ENCODE data around the gene TMEM169. TPM values are rescaled to one million over a fixed set of nuclear protein-coding genes. Genes with fewer than 3 reads are reported as not detected.

TMEM169 gene
- total and polyA plus RNA-seq, 10 of the 15 experiments (the other 5 are each of a cell fraction or from before 2014, with no cell fraction given) = 0.23 to 3.2 (median 2.3) TPM

DNA sequence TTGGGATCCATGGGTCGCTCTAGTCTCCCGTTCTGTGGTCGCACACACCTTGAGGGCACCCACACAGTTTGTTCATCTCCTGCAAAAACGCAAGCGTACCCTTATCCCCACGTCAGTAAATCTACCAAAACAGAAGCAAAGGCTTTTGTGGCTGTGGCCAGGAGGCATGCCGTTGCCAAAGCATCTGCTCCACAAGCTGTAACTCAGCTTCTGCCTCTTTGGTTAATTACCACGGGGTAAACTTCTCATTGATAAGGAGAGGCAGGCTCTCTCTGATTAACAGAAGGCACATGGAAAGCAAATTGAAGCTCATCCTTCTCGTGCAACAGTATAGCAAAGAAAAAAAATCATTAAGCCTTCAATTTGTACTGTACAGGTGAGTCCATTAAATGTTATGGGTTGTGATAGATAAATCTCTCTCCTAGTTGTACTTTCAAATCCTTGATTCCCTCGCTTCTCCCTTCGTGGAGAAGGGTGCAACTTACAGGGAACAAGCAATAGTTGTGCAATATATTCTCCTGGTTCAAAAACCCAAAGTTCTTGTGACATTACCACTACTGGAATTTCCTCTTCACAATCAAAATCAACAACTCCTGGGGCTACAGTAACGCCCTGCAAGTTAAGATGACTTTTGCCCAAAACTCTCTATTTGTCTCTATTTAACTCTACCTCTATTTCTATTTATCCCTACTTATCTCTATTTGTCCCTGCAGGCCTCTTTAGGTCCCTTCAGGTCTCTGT lies 10.4 kb upstream of the TMEM169 start:
- Histone ChIP-seq H3K9ac (ENCODE audit: control insufficient read depth, insufficient read depth, low read length) (no peak overlapping the region), H2AFZ (ENCODE audit: control insufficient read depth, low read depth, low read length) (no peak overlapping the region), H3K36me3 (ENCODE audit: control insufficient read depth in 2 of 2, insufficient read depth in 2 of 2, low read length in 1 of 2) (no peaks in the 10 kb centered on the region; a peak in 1 of 4 replicates), H3K27me3 (replicated peaks in 1 of 2; ENCODE audit: control insufficient read depth in 2 of 2, insufficient read depth in 2 of 2, low read length in 1 of 2) (no peaks in the 10 kb centered on the region), H3K27ac (ENCODE audit: control insufficient read depth, insufficient read depth) (no peak overlapping the region), H3K4me2 (ENCODE audit: control insufficient read depth, insufficient read depth) (no peak overlapping the region), H3K79me2 (ENCODE audit: control insufficient read depth, insufficient read depth, low read length) (no peaks in the 10 kb centered on the region), H4K20me1 (ENCODE audit: control insufficient read depth, insufficient read depth) (no peaks in the 10 kb centered on the region), H3K4me3 (no peak overlapping the region), H3K9me3 (replicated peaks; ENCODE audit: control insufficient read depth, insufficient read depth, low read length) (no peaks in the 10 kb centered on the region), H3K4me1 (ENCODE audit: control insufficient read depth, insufficient read depth, low read length) (no peaks in the 10 kb centered on the region)
- no peak for DNase-seq (ENCODE audit: low read depth, low spot score)
- TF ChIP-seq, protein P1, sequence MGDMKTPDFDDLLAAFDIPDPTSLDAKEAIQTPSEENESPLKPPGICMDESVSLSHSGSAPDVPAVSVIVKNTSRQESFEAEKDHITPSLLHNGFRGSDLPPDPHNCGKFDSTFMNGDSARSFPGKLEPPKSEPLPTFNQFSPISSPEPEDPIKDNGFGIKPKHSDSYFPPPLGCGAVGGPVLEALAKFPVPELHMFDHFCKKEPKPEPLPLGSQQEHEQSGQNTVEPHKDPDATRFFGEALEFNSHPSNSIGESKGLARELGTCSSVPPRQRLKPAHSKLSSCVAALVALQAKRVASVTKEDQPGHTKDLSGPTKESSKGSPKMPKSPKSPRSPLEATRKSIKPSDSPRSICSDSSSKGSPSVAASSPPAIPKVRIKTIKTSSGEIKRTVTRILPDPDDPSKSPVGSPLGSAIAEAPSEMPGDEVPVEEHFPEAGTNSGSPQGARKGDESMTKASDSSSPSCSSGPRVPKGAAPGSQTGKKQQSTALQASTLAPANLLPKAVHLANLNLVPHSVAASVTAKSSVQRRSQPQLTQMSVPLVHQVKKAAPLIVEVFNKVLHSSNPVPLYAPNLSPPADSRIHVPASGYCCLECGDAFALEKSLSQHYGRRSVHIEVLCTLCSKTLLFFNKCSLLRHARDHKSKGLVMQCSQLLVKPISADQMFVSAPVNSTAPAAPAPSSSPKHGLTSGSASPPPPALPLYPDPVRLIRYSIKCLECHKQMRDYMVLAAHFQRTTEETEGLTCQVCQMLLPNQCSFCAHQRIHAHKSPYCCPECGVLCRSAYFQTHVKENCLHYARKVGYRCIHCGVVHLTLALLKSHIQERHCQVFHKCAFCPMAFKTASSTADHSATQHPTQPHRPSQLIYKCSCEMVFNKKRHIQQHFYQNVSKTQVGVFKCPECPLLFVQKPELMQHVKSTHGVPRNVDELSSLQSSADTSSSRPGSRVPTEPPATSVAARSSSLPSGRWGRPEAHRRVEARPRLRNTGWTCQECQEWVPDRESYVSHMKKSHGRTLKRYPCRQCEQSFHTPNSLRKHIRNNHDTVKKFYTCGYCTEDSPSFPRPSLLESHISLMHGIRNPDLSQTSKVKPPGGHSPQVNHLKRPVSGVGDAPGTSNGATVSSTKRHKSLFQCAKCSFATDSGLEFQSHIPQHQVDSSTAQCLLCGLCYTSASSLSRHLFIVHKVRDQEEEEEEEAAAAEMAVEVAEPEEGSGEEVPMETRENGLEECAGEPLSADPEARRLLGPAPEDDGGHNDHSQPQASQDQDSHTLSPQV (IDR thresholded peaks at IDR 0.05) = no peak
- TF ChIP-seq PAX5 (IDR thresholded peaks at IDR 0.05; ENCODE audit: borderline replicate concordance, low read depth, low read length) (no peak), MTA3 (IDR thresholded peaks at IDR 0.05; ENCODE audit: borderline replicate concordance, low read length) (no peak), TARDBP (IDR thresholded peaks at IDR 0.05; ENCODE audit: borderline replicate concordance) (no peak), NFYA (IDR thresholded peaks at IDR 0.05; ENCODE audit: borderline replicate concordance, low read depth, low read length) (no peak), SIN3A (IDR thresholded peaks at IDR 0.05; ENCODE audit: low read depth, low read length) (no peak), TCF3 (IDR thresholded peaks at IDR 0.05; ENCODE audit: borderline replicate concordance, insufficient read depth, low read depth, low read length) (no peak), HDAC6 (IDR thresholded peaks at IDR 0.05; ENCODE audit: unreplicated experiment) (no peak), ESRRA (IDR thresholded peaks at IDR 0.05; ENCODE audit: low read length) (no peak), ZNF622 (IDR thresholded peaks at IDR 0.05) (no peak), MYB (IDR thresholded peaks at IDR 0.05; ENCODE audit: borderline replicate concordance, low read depth, low read length) (no peak), IRF4 (IDR thresholded peaks at IDR 0.05; ENCODE audit: low read depth, low read length) (no peak)
- TF ChIP-seq, protein P2, sequence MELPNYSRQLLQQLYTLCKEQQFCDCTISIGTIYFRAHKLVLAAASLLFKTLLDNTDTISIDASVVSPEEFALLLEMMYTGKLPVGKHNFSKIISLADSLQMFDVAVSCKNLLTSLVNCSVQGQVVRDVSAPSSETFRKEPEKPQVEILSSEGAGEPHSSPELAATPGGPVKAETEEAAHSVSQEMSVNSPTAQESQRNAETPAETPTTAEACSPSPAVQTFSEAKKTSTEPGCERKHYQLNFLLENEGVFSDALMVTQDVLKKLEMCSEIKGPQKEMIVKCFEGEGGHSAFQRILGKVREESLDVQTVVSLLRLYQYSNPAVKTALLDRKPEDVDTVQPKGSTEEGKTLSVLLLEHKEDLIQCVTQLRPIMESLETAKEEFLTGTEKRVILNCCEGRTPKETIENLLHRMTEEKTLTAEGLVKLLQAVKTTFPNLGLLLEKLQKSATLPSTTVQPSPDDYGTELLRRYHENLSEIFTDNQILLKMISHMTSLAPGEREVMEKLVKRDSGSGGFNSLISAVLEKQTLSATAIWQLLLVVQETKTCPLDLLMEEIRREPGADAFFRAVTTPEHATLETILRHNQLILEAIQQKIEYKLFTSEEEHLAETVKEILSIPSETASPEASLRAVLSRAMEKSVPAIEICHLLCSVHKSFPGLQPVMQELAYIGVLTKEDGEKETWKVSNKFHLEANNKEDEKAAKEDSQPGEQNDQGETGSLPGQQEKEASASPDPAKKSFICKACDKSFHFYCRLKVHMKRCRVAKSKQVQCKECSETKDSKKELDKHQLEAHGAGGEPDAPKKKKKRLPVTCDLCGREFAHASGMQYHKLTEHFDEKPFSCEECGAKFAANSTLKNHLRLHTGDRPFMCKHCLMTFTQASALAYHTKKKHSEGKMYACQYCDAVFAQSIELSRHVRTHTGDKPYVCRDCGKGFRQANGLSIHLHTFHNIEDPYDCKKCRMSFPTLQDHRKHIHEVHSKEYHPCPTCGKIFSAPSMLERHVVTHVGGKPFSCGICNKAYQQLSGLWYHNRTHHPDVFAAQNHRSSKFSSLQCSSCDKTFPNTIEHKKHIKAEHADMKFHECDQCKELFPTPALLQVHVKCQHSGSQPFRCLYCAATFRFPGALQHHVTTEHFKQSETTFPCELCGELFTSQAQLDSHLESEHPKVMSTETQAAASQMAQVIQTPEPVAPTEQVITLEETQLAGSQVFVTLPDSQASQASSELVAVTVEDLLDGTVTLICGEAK (IDR thresholded peaks at IDR 0.05; ENCODE audit: borderline replicate concordance) = no peak
- TF ChIP-seq, protein P3, sequence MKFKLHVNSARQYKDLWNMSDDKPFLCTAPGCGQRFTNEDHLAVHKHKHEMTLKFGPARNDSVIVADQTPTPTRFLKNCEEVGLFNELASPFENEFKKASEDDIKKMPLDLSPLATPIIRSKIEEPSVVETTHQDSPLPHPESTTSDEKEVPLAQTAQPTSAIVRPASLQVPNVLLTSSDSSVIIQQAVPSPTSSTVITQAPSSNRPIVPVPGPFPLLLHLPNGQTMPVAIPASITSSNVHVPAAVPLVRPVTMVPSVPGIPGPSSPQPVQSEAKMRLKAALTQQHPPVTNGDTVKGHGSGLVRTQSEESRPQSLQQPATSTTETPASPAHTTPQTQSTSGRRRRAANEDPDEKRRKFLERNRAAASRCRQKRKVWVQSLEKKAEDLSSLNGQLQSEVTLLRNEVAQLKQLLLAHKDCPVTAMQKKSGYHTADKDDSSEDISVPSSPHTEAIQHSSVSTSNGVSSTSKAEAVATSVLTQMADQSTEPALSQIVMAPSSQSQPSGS (IDR thresholded peaks at IDR 0.05; ENCODE audit: low read length) = no peak
- intact Hi-C loops (cut with micrococcal nuclease; ENCODE audit: unreplicated experiment) (no loop called here), in situ Hi-C loops (cut with MboI) (no loop called here)
- ChIA-PET POLR2A (interaction anchor here (0.6 to 1.8 kb wide), 3 partner anchors 10 to 43 kb away, joined by 3 to 5 read pairs (median 4); partner anchors contain the start of genes PECR and TMEM169), SMC1A (ENCODE audit: uncharacterized antibody, unreplicated experiment) (interaction anchor here (1.3 to 2.4 kb wide), 2 partner anchors 13 to 43 kb away, joined by 3 to 6 read pairs; no protein-coding TSS in a partner anchor), RAD21 (ENCODE audit: unreplicated experiment) (no interaction called here), CTCF (interaction anchor here (1.0 to 2.2 kb wide), 4 partner anchors 10 to 43 kb away, joined by 3 to 7 read pairs (median 4); partner anchors contain the start of genes PECR and TMEM169)
- FAIRE-seq = no peak
- 91% methylated on average over 12 of the region's 12 CpGs for WGBS (ENCODE audit: insufficient coverage, insufficient replicate concordance, low lambda C conversion rate, missing lambda C conversion rate)
- no peak for ATAC-seq
- BruUV-seq (replicated peaks) = no TSS peak
